A673 (cell line): ENCODE measurements around the gene NUP42. TPM values are rescaled to one million over a fixed set of nuclear protein-coding genes. Genes with fewer than 3 reads are reported as not detected.

Experiments
- BruUV-seq: library from RNA; stranded (reverse); fragments of 400-500 nt; replicated peaks from 2 replicates; lab custom pipeline; 2021; lab: Mats Ljungman, UMichigan
- CTCF ChIA-PET: fragments of 300-600 bp; sonication (Branson Sonifier 250); formaldehyde crosslinking; loops from one replicate; lab custom pipeline; 2022; ENCODE audit warnings: antibody characterized with exemption; lab: Charles Lee
- POLR2A ChIA-PET: fragments of 300-600 bp; sonication (Branson Sonifier 250); formaldehyde crosslinking; loops from one replicate; lab custom pipeline; 2022; ENCODE audit warnings: antibody characterized with exemption; ENCODE audit not compliant: low non-redundant PET; lab: Charles Lee
- DNase-seq: peaks from one replicate; pipeline ENCODE4 v3.0.0-alpha.2; 2015; ENCODE audit warnings: low spot score
- H3K27ac ChIP-seq: fragments of 200-600 bp; sonication (generic); 2 replicates; pipeline ENCODE4 v1.5.1; 2016; ENCODE audit warnings: mixed run types, low read depth, mild to moderate bottlenecking, mixed read lengths, antibody characterized with exemption, low read length; ENCODE audit not compliant: poor library complexity, severe bottlenecking
- H3K27me3 ChIP-seq: fragments of 200-600 bp; sonication (generic); replicated peaks from 2 replicates; pipeline ENCODE4 v1.6.1; 2017; ENCODE audit warnings: mixed run types, low read depth, mild to moderate bottlenecking, mixed read lengths, antibody characterized with exemption, low read length; ENCODE audit not compliant: insufficient read depth, poor library complexity
- H3K36me3 ChIP-seq: fragments of 200-600 bp; sonication (generic); 2 replicates; pipeline ENCODE4 v1.6.1; 2016; ENCODE audit warnings: mixed run types, mild to moderate bottlenecking, mixed read lengths, antibody characterized with exemption, low read length; ENCODE audit not compliant: insufficient read depth, poor library complexity, severe bottlenecking
- H3K4me1 ChIP-seq: fragments of 200-600 bp; sonication (generic); 2 replicates; pipeline ENCODE4 v1.6.1; 2017; ENCODE audit warnings: mixed run types, mild to moderate bottlenecking, mixed read lengths, antibody characterized with exemption, low read length; ENCODE audit not compliant: insufficient read depth, poor library complexity, severe bottlenecking
- H3K4me3 ChIP-seq: fragments of 200-600 bp; sonication (generic); 2 replicates; pipeline ENCODE4 v1.5.1; 2016; ENCODE audit warnings: low read depth, mixed run types, mild to moderate bottlenecking, mixed read lengths, low read length; ENCODE audit not compliant: poor library complexity, severe bottlenecking
- H3K9me3 ChIP-seq: fragments of 200-600 bp; sonication (generic); 2 replicates; pipeline ENCODE4 v1.6.1; 2016; ENCODE audit warnings: mixed run types, low read depth, mild to moderate bottlenecking, mixed read lengths, antibody characterized with exemption, low read length; ENCODE audit not compliant: poor library complexity, severe bottlenecking
- EZH2 ChIP-seq: fragments of 200-600 bp; sonication (generic); IDR thresholded peaks from 2 replicates; pipeline ENCODE4 v1.6.1; 2017; ENCODE audit warnings: borderline replicate concordance, low read depth, mild to moderate bottlenecking, mixed read lengths, antibody characterized with exemption, low read length; ENCODE audit not compliant: poor library complexity, severe bottlenecking
- intact Hi-C: fragments of 100-400 bp; cut with micrococcal nuclease; formaldehyde crosslinking; loops from one replicate; pipeline ENCODE4 v1.10.0; 2022; ENCODE audit not compliant: unreplicated experiment
- total RNA-seq: library from RNA; stranded (reverse); gene quantifications from 2 replicates; pipeline ENCODE4 v1.2.3, GENCODE V29; 2021
- TF ChIP-seq, protein P1 (sequence below): fragments of 300-800, 200-600 bp; sonication (generic); conservative IDR thresholded peaks from 2 replicates; pipeline ENCODE4 v1.5.1; 2017; ENCODE audit warnings: low read depth, mild to moderate bottlenecking, antibody characterized with exemption, low read length, moderate library complexity, mixed read lengths

NUP42 gene
- total RNA-seq, 1 experiment from 2014 or later: 38.2 TPM

DNA sequence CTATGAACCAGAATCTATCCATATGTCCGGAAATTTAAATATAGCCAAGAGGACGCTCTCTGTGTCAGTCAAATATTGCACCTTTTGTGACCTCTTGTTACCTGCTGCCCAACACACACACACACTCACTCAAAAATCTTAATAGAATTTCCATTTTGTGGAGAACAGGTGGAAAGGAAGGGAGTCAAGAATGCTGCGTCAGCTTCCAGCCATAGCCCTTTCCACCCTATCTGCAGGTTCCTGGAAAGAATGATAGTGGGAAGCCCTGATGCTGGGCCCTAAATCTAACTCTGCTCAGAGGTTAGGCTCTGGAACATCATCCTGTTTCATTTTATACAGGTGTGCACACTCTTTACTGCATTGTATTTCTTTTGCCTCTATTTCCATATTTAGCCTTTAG lies 55.2 kb downstream of the NUP42 start:
- Histone ChIP-seq H3K4me3 (no peak overlapping the region), H3K27me3 (no peaks in the 10 kb centered on the region), H3K9me3 (no peaks in the 10 kb centered on the region), H3K4me1 (no peaks in the 10 kb centered on the region), H3K36me3 (no peaks in the 10 kb centered on the region), H3K27ac (no peak overlapping the region)
- no peak for DNase-seq
- BruUV-seq: no TSS peak
- TF ChIP-seq EZH2: no peak
- TF ChIP-seq, protein P1, sequence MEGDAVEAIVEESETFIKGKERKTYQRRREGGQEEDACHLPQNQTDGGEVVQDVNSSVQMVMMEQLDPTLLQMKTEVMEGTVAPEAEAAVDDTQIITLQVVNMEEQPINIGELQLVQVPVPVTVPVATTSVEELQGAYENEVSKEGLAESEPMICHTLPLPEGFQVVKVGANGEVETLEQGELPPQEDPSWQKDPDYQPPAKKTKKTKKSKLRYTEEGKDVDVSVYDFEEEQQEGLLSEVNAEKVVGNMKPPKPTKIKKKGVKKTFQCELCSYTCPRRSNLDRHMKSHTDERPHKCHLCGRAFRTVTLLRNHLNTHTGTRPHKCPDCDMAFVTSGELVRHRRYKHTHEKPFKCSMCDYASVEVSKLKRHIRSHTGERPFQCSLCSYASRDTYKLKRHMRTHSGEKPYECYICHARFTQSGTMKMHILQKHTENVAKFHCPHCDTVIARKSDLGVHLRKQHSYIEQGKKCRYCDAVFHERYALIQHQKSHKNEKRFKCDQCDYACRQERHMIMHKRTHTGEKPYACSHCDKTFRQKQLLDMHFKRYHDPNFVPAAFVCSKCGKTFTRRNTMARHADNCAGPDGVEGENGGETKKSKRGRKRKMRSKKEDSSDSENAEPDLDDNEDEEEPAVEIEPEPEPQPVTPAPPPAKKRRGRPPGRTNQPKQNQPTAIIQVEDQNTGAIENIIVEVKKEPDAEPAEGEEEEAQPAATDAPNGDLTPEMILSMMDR: no peak
- POLR2A ChIA-PET: no interaction called here
- intact Hi-C loops: no loop called here
- CTCF ChIA-PET: no interaction called here

DNA sequence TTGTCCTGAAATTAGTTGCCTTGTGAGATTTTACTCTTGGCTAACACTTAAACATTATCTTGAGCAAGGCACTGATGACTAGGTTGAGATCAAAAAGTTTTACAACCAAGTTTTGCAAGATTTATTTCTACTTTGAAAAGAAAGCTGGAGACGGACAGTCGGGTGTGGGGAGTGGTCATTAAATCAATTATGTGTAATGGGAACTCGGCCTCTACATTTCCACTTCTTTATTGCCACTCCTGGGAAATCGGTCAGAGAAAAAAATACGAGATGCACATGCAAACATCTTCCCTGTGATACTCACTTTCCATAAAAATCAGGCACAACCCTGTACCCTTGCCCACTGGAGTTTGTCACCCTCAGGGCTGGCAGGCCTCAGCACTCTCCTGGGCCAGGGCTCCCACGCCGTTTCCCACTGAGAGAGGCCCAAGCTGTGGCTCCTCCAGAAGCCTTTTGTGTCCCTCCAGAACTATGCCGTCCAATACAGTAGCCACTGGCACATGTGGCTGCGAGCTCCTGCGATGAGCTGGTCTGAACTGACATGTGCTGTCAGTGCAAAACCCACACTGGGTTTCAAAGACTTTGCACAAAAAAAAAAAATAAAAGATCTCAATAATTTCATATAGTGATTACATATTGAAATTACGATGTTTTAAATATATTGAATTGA lies 57.3 kb downstream of the NUP42 start:
- no TSS peak for BruUV-seq
- H3K36me3 ChIP-seq: no peaks in the 10 kb centered on the region
- CTCF ChIA-PET: no interaction called here

DNA sequence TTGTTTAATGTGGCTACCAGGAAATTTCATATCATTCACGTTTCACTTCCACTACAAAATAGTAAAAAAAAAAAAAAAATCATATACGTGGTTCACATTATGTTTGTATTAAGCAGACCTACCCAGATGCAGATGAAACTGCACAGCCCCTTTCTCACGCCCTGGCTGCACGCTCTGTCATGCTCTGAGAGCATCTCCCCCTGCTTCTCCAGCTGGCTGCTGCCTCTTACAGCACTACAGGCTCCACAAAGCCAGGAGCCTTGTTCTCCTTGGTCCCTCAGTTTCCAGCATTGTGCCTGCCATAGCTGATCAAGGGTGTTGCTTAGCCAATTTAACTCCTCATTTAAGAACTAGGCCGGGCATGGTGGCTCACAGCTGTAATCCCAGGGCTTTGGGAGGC lies 57.9 kb downstream of the NUP42 start:
- Histone ChIP-seq H3K36me3 (no peaks in the 10 kb centered on the region), H3K9me3 (no peaks in the 10 kb centered on the region), H3K27ac (no peak overlapping the region), H3K4me3 (no peak overlapping the region), H3K4me1 (no peaks in the 10 kb centered on the region), H3K27me3 (no peaks in the 10 kb centered on the region)
- no peak for DNase-seq
- no TSS peak for BruUV-seq
- ChIA-PET POLR2A (no interaction called here), CTCF (no interaction called here)
- intact Hi-C loops: no loop called here
- TF ChIP-seq, protein P1: no peak
- no peak for TF ChIP-seq EZH2

More for the DNA sequence above, 57.3 kb downstream of the NUP42 start:
- H3K4me3 ChIP-seq: no peak overlapping the region
- no peak for DNase-seq
- H3K27ac ChIP-seq: no peak overlapping the region
- H3K27me3 ChIP-seq: no peaks in the 10 kb centered on the region
- POLR2A ChIA-PET: no interaction called here
- intact Hi-C loops: no loop called here
- no peaks in the 10 kb centered on the region for H3K4me1 ChIP-seq
- H3K9me3 ChIP-seq: no peaks in the 10 kb centered on the region
- TF ChIP-seq, protein P1: no peak
- TF ChIP-seq EZH2: no peak
